Ishikawa (cell line): ENCODE measurements around the gene OLFML2A.

Experiments
- CEBPB ChIP-seq: IDR thresholded peaks from 2 replicates; pipeline ENCODE4 v1.6.1; 2012
- CREB1 ChIP-seq: IDR thresholded peaks from 2 replicates; pipeline ENCODE4 v1.6.1; 2012; ENCODE audit warnings: low read depth
- EGR1 ChIP-seq: IDR thresholded peaks from 2 replicates; pipeline ENCODE4 v1.6.1; 2012
- EP300 ChIP-seq: IDR thresholded peaks from 2 replicates; pipeline ENCODE4 v1.6.1; 2012; ENCODE audit warnings: borderline replicate concordance
- FOXM1 ChIP-seq: IDR thresholded peaks from 2 replicates; pipeline ENCODE4 v1.6.1; 2012; ENCODE audit warnings: low read depth, borderline replicate concordance
- NFIC ChIP-seq: IDR thresholded peaks from 2 replicates; pipeline ENCODE4 v1.6.1; 2012
- RAD21 ChIP-seq: IDR thresholded peaks from 2 replicates; pipeline ENCODE4 v1.6.1; 2012; ENCODE audit warnings: low read depth
- TAF1 ChIP-seq: IDR thresholded peaks from 2 replicates; pipeline ENCODE4 v1.6.1; 2012; ENCODE audit warnings: low read depth, mild to moderate bottlenecking
- TCF12 ChIP-seq: IDR thresholded peaks from 2 replicates; pipeline ENCODE4 v1.6.1; 2012; ENCODE audit warnings: low read depth
- TEAD4 ChIP-seq: IDR thresholded peaks from 2 replicates; pipeline ENCODE4 v1.6.1; 2012
- YY1 ChIP-seq: IDR thresholded peaks from 2 replicates; pipeline ENCODE4 v1.6.1; 2012; ENCODE audit warnings: low read depth
- ZBTB7A ChIP-seq: IDR thresholded peaks from 2 replicates; pipeline ENCODE4 v1.6.1; 2012; ENCODE audit warnings: low read depth
- TF ChIP-seq, protein P1 (sequence below): IDR thresholded peaks from 2 replicates; pipeline ENCODE4 v1.6.1; 2012; ENCODE audit warnings: low read depth, mild to moderate bottlenecking
- TF ChIP-seq, protein P2 (sequence below): IDR thresholded peaks from 2 replicates; pipeline ENCODE4 v1.6.1; 2012
- TF ChIP-seq, protein P3 (sequence below): IDR thresholded peaks from 2 replicates; pipeline ENCODE4 v1.6.1; 2012

OLFML2A gene

DNA sequence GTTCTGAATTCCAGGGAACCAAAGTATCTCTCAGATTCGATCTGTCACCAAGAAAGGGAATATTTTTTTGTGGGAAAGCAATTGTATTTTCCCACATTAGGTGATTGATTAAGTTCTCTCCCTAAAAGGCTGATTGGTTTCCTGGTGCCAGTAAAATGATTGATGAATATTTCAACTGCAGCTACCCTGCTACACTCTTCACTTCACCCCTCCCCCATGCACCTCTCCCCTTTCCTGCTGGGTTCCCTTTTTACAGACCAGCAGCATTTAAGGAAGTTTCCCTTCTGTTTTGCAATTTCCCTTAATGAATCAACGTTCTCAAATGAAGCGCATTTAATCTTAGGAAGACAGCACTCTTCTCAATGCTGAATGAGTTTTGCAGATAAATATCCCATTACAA is 18.9 kb upstream of the OLFML2A start:
- TF ChIP-seq TCF12 (no peak), NFIC (no peak), FOXM1 (no peak), TAF1 (no peak), RAD21 (no peak), EGR1 (no peak), YY1 (no peak), CREB1 (no peak), ZBTB7A (no peak), TEAD4 (no peak)
- TF ChIP-seq, protein P1, sequence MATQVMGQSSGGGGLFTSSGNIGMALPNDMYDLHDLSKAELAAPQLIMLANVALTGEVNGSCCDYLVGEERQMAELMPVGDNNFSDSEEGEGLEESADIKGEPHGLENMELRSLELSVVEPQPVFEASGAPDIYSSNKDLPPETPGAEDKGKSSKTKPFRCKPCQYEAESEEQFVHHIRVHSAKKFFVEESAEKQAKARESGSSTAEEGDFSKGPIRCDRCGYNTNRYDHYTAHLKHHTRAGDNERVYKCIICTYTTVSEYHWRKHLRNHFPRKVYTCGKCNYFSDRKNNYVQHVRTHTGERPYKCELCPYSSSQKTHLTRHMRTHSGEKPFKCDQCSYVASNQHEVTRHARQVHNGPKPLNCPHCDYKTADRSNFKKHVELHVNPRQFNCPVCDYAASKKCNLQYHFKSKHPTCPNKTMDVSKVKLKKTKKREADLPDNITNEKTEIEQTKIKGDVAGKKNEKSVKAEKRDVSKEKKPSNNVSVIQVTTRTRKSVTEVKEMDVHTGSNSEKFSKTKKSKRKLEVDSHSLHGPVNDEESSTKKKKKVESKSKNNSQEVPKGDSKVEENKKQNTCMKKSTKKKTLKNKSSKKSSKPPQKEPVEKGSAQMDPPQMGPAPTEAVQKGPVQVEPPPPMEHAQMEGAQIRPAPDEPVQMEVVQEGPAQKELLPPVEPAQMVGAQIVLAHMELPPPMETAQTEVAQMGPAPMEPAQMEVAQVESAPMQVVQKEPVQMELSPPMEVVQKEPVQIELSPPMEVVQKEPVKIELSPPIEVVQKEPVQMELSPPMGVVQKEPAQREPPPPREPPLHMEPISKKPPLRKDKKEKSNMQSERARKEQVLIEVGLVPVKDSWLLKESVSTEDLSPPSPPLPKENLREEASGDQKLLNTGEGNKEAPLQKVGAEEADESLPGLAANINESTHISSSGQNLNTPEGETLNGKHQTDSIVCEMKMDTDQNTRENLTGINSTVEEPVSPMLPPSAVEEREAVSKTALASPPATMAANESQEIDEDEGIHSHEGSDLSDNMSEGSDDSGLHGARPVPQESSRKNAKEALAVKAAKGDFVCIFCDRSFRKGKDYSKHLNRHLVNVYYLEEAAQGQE = no peak
- TF ChIP-seq, protein P2, sequence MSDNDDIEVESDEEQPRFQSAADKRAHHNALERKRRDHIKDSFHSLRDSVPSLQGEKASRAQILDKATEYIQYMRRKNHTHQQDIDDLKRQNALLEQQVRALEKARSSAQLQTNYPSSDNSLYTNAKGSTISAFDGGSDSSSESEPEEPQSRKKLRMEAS = no peak
- TF ChIP-seq, protein P3, sequence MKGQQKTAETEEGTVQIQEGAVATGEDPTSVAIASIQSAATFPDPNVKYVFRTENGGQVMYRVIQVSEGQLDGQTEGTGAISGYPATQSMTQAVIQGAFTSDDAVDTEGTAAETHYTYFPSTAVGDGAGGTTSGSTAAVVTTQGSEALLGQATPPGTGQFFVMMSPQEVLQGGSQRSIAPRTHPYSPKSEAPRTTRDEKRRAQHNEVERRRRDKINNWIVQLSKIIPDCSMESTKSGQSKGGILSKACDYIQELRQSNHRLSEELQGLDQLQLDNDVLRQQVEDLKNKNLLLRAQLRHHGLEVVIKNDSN = no peak

DNA sequence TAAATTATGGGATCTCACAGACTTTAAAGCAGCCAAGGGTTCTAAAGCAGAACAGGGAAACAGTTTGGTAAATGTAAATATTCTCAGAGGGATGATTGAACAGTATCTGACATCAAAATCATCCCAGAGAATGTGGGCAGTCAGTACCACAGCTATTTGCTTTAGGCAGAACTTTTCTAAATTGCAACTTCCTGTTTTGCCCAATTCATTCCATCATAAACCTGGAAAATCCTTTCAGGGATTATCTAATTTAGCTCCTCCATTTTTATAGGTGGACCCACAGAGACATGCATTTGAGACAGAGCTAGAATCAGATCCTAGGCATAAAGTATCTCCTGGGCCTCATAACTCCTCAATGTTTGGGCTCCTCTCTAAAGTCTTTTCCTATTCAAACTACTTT is 18.2 kb upstream of the OLFML2A start:
- TF ChIP-seq, protein P3 = no peak
- TF ChIP-seq YY1 = no peak
- TF ChIP-seq CEBPB = no peak
- no peak for TF ChIP-seq NFIC
- TF ChIP-seq, protein P1 = no peak
- no peak for TF ChIP-seq TAF1
- TF ChIP-seq ZBTB7A = no peak
- no peak for TF ChIP-seq FOXM1
- TF ChIP-seq RAD21 = no peak
- TF ChIP-seq TCF12 = no peak
- no peak for TF ChIP-seq EP300
- TF ChIP-seq EGR1 = no peak
- TF ChIP-seq, protein P2 = no peak
- no peak for TF ChIP-seq CREB1
- no peak for TF ChIP-seq TEAD4

DNA sequence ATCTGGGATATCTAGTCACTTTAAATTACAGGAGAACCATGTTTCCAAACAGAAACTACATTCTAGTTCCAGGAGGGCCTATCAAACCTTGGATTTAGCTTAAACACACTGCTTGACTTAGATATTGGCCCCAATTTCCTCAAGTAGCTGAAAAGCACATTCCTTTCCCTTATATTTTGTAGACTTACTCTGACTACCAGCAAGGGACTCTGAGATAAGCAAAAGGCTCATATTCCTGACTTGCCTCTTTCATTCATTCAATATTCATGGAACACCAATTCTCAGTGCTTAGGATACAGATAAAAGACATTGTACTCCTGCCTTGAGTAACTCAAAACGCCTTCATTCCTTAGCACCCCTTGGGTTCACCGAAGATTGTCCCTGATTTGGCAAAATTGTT is 17.6 kb upstream of the OLFML2A start:
- TF ChIP-seq, protein P1 = no peak
- TF ChIP-seq TEAD4 (no peak), CEBPB (no peak), FOXM1 (no peak), TAF1 (no peak), EP300 (no peak), TCF12 (no peak), EGR1 (no peak), ZBTB7A (no peak), NFIC (no peak), CREB1 (no peak)
- TF ChIP-seq, protein P3 = no peak

DNA sequence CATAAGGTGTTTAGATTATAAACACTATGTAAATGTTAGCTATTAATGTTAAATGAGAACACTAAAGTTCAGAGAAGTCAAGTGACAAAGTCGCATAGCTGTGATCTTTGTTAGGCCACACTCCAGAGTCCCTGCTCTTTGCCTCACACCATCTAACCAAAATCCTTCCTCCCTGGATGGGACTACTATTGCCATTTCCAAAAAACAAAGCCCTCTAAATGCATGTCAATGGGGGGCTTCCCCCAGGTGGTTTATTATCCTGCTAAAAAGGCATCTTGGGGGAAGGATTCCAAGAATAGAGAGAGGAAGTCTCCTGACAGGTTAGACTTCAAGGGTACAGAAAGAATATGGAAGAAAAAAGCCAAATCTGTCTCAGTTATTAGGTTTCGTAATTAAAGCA is 16.2 kb upstream of the OLFML2A start:
- TF ChIP-seq ZBTB7A (no peak), RAD21 (no peak), FOXM1 (no peak), NFIC (no peak), TEAD4 (no peak), TCF12 (no peak), TAF1 (no peak), EP300 (no peak), YY1 (no peak), CEBPB (no peak), EGR1 (no peak), CREB1 (no peak)
- TF ChIP-seq, protein P1 = no peak
- TF ChIP-seq, protein P3 = no peak
- TF ChIP-seq, protein P2 = no peak
